GM19035 (cell line): ENCODE measurements around the gene SLC33A1.
"Not testable (repeated sequence)": the region's sequence is repeated elsewhere in the genome, so short reads cannot be mapped to it uniquely, and the experiment has no call there.

ENCODE experiments used
- ATAC-seq: cut with Tn5 transposase; IDR thresholded peaks from one replicate; pipeline ENCODE4 v1.9.1; 2021; ENCODE audit not compliant: unreplicated experiment

The SLC33A1 gene

DNA sequence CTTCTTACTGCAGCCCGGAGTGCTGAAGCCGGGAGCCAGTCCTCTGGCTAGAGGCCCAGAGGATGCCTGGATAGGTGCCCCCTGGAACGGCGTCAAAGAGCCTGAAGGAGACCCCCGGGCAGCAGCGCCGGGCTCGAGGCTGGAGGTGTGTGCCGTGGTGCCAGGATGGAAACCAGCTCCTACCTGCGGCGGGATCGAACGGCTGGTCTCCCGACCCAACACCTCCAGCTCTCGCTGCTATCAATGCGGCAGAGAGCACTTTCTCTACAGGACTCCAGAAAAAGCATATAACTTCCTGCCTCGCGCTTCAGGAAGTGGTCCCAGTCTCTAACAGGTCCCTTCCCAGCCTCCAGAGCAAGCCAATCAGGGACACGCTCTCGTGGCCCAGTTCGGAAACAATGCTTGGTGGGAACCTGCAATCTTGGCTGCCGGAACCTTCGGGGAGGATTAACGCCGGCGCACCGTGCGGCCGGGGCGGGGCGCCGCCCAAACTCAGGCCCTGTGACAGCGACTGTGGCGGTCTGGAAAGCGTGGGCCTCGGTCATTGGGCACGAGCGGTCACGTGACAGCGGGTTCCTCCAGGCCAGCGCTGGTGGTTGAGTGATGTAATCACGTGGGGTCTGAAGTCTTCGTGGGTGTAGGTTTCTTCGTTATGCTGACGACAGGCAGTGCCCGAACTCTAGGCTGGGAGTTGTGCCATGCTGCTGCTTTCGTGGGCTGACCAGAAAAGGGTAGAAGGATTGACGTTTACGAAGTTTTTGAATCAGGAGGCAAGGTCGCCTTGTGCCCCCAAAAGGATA is at the start of gene SLC33A1:
TSS of gene SLC33A1 (minus strand) at position 287 of the 800 bp plus-strand sequence. CDS start 430 bp downstream, outside the sequence.
- peak; percentile 92 for ATAC-seq

- ATAC-seq, result no peak
These were observed 41.2 kb upstream of the SLC33A1 start for GRCh38 chr3:155895379-155895900.

DNA sequence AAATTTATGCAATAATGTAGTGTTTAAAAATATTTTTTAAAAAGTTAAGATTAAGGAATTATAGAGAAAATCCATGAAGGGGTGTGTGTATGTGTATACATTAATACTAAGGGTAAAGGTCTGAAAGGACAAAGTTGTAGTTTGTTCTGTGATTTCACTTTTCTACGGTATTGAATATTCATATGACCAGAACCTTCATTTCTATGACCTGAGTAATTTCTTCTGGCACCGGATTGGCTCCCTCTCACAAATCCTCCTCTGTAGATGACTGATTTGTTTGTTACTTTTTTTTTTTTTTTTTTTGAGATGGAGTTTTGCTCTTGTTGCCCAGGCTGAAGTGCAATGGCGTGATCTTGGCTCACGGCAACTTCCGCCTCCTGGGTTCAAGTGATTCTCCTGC is 37.1 kb upstream of the SLC33A1 start:
- no peak for ATAC-seq

GRCh38 chr3:155890671-155891190 is 36.5 kb upstream of the SLC33A1 start:
- ATAC-seq, result no peak

- no peak for ATAC-seq
These were observed 35.7 kb upstream of the SLC33A1 start for GRCh38 chr3:155889952-155890351.

DNA sequence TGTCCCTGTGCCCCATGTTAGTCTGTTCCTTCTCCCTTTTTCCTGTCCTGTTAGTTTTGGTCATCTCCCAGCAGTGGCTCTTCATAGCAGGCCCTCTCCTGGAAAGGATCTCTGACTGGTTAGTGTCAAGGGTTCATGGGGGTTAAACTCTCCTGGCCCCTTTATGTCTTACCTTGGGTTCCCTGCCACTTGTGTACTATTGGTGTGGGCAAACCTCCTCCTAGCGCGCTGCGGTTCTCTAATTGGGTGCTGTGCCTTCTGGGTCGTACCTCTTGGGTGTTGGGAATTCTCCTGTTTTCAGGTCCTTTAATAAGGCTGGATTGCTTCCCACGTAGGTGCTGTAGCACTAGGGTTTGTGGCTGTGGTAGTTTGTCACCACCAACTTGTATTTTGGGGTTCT is 35.0 kb upstream of the SLC33A1 start:
- ATAC-seq, result no peak

DNA sequence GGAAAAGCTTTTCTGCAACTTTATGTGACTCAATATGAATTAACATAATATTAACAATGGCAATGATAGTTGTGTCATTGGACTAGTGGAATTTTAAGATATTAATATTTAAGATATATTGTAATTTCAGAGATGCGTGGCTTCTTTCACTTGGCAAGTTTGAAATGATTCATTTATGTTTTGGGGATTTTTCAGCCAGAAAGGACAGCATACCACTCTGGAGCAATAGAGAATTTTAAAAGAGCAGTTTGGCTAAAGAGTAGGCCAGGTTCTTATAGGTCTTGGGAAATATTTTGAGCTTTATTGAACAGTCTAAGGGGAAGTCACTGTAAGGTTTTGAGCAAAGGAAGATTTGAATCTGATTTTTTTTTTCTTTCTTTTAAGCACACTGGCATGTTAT is 32.7 kb upstream of the SLC33A1 start:
- ATAC-seq, result no peak

DNA sequence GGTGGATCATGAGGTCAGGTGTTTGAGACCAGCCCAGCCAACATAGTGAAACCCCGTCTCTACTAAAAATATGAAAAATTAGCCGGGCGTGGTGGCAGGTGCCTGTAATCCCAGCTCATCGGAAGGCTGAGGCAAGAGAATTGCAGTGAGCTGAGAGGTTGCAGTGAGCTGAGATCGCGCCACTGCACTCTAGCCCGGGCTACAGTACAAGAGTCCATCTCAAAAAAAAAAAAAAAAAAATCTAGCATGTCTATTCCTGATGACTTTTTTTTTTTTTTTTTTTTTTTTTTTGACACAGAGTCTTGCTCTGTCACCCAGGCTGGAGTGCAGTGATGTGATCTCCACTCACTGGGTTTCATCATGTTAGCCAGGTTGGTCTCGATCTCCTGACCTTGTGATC is 32.1 kb upstream of the SLC33A1 start:
- not testable (repeated sequence) for ATAC-seq

GRCh38 chr3:155885292-155885691 is 31.1 kb upstream of the SLC33A1 start:
- ATAC-seq, result no peak

GRCh38 chr3:155884292-155884691 is 30.1 kb upstream of the SLC33A1 start:
- ATAC-seq, result no peak

DNA sequence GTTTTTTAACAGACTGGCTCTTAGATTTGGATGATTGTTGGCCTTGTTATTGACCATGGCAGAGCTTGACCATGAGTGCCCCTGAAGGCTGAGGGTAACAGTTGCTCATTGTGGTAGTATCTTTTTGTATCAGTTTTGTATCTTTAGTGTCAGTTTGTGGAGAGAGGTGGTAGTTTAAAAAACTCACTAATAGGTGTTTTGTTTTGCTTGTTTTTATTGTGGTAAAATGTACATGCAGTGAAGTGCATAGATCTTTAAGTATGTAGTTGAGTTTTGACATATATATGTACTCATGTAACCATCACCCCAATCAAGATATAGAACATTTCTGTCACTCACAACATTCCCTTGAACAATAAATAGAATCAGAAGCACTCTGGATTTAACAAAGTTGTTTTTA is 26.1 kb upstream of the SLC33A1 start:
- no peak for ATAC-seq

GRCh38 chr3:155876503-155876902 is 22.3 kb upstream of the SLC33A1 start:
- ATAC-seq, result no peak

GRCh38 chr3:155876037-155876436 is 21.8 kb upstream of the SLC33A1 start:
- no peak for ATAC-seq

GRCh38 chr3:155872904-155873646 is 18.8 kb upstream of the SLC33A1 start:
- ATAC-seq, result no peak

DNA sequence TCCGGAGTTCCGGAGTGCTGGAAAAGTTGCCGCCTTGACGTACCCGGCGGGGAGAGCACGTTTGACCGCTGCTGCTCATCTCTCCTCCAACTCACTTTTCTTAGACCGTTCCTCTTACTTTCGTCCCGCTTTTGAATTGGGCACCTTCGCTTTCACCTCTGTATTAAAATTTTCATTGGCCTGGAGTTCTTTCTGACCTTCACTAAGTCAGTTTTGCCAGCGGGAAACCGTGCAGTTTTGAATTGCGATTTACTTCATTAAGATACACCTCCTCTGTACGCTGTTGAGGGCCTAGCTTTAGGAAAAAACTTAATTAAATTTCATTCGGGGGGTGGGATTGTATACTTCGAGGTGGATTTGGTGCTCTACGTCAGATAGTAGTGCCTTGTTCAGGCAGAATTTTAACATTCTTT is 17.5 kb upstream of the SLC33A1 start:
- peak; percentile 3 for ATAC-seq

DNA sequence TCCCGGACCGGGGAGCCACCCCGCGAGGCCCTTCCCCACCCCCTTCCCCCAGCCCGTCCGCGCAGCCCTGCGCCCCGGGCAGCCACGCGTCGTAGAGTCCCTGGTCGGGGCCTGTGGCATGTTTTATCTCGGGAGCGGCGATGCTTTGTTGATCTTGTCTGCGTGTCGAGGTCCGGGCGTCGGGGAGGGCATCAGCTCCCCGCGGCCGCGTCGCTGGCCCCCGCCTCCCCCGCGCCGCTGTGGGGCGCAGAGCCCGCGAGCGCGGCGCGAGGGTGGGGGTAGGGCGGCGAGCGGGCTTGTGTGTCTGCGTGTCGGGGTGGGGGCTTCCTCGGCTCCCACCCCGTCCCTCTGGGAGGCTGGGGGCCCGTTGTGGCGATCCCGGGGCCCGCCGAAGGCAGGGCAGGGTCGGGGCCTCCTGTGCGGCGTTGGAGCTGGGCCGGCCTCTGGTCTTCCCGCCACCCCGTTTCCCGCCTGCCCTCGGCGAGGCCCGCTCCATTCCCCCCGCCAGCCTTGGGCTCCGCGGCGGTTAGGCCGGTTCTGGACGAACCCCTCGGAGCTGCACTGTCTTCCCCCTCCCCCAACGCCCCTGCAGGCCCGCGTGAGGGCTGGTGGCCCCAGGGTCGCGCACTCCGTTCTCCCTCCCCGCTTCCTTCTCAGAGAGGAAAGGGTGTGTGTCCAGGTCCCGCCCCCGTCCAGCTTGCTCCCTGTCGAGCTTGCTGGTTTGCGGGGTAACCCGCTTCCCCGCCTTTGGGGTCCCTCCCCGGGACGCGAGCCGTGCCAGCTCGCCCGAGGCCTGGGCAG is 16.9 kb upstream of the SLC33A1 start:
- ATAC-seq, result peak; percentile 39

DNA sequence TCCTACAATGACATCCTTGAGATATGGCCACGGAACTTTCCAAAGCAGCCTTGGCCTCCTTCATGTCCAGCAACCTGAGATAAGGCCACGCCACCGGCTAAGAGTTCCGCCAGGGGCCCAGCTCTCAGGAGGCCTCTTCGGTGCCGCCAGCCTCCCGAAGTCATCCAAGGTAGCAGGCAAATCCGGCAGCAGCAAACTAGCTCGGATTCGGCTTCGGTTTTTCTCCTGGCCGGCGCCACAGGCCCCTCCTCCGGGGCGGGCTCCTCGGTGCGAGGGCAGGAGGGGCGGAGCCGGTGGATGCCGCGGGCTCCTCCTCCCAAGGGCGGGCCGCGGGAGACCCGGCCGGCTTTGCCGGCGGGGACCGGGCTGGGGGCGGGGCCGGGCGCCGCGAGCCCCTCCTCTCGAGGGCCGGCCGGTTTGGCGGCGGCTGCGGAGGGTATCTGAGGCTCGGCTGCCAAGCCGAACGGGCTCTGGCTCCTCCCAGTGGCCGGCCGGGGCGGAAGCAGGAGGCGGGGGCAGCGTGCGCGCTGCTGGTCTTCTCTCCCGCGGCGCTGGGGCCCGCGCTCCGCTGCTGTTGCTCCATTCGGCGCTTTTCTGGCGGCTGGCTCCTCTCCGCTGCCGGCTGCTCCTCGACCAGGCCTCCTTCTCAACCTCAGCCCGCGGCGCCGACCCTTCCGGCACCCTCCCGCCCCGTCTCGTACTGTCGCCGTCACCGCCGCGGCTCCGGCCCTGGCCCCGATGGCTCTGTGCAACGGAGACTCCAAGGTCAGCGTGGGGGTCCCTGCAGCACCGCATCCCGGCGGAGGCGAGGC is 16.1 kb upstream of the SLC33A1 start, which contains the start of gene GMPS:
TSS of gene GMPS (plus strand) at position 518 of the 812 bp plus-strand sequence. CDS start at position 739, 221 bp downstream.
- peak; percentile 87 for ATAC-seq

- ATAC-seq, result no peak
These were observed 15.5 kb upstream of the SLC33A1 start for GRCh38 chr3:155869691-155870090.

GRCh38 chr3:155863072-155863784 is 9.0 kb upstream of the SLC33A1 start:
- ATAC-seq, result no peak
